HG03097 (cell line): ENCODE data around the gene MT1B.

Experiments used
- ATAC-seq: cut with Tn5 transposase; IDR thresholded peaks from one replicate; pipeline ENCODE4 v1.9.1; 2021; ENCODE audit not compliant: unreplicated experiment, low FRiP score

The MT1B gene

DNA sequence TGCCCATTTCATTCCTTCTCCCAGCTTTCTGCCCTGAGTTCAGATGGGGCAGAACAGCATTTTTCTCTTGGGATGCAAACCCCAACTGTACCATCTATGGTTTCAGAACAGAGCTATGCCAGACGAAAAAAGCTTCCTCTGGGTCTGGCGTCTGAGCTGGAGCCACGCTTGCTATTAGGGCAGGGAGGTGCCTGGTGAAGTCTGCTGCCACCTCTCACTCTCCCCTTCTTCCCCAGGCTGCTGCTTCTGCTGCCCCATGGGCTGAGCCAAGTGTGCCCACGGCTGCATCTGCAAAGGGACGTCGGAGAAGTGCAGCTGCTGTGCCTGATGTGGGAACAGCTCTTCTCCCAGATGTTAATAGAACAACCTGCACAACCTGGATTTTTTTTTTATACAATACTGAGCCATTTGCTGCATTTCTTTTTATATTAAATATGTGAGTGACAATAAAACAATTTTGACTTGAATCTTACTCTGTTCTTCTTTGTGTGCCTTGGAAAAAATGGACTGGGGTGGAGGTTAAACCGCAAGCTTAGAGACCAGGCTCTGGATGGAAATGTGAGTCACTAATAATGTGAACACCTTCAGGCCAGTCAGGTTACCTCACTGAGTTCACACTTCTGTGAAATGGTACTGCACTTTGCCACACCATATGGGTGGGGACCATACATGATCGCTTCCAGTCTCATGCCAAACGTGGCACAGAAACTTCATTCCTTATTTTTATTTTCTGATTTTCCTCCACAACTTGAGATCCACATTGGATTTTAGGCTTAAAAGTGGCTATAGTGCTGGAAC, 14.9 kb upstream of the MT1B start:
- ATAC-seq = no peak

DNA sequence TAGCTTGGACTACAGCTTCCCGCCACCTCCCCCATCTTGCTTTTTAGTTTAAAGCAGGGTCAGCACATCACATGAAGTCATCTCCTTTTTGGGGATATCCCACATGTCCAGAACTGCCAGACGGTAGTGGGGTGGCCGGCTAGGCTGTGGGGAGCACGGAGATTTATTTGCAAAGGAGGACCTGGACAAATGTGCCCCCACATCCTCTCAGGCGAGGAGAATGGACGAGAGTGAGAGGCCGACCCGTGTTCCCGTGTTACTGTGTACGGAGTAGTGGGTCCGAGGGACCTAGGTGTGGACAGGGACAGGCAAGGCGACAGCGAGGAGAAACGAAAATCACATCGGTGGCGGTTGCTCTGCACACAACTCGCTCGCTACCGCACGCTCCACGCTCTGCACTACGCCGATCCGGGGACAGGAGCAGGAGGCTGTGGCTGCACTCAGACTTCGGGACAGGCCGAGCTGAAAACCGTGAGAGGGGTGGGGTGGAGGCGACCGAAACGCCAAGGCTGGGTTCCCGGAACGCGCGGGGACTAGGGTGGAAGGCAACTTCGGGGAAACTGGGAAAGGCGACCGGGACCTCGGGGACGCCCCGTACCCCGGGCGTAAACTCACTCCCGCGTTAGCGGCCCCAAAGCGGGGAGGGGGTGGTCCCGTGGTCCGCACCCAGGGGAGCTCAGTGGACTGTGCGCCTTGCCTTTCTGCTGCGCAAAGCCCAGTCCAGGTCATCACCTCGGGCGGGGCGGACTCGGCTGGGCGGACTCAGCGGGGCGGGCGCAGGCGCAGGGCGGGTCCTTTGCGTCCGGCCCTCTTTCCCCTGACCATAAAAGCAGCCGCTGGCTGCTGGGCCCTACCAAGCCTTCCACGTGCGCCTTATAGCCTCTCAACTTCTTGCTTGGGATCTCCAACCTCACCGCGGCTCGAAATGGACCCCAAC, 13.6 kb upstream of the MT1B start, which contains the start of gene MT1A:
MT1A (plus strand) TSS at position 853 of the 937 bp plus-strand sequence; CDS start at position 926, 73 bp downstream.
- ATAC-seq = no peak

DNA sequence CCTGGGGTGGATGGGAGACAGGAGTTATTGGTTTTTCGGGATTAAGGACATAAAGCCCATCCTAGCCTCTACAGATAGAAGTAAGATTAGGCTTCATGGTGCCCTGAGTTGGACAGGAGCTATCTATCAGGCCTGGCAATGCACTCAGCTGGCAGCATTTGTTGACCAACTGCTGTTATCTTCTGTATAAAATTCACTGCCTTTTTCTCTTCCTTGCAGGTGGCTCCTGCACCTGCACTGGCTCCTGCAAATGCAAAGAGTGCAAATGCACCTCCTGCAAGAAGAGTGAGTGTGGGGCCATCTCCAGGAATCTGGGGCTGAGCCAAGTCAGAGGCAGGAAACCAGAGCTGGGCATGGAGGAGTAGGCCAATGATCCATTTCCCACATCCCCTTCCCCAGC, 12.6 kb upstream of the MT1B start:
- no peak for ATAC-seq

DNA sequence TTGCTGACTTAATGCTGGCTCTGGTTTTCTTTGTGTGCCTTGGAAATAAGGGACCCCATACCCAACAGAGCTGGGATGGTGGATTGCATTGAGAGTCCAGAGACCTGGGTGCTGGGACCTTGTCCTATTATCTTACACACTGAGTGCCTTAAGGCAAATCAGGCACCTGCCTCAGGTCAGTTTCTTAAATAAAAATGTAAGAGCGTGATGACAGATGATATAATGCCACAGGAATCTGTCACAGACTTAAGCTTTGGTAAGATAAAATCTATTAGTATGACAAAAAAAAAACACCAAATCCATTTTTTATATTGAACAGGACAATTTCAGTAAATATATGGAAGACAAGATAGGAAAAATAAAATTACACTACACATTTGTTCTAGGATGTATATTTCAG, 11.6 kb upstream of the MT1B start:
- ATAC-seq = no peak

DNA sequence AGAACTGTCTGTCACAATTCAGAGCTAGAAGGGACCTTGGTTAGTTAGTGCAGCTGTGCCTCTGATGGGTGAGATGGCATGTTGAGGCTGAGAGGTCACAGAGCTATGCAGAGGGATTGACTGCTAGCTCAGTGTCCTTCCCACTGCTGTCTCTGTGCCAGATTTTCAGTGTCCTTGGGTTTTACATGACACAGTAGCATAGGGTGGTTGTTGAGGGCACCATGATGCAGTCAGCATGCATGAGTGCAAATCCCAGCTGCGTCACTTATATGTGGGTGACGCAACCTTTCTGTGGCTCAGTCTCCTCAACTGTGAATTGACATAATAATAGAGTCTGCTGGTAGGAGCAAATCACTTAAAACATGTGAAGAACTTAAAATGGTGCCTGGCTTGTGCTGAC, 10.5 kb upstream of the MT1B start:
- no peak for ATAC-seq

DNA sequence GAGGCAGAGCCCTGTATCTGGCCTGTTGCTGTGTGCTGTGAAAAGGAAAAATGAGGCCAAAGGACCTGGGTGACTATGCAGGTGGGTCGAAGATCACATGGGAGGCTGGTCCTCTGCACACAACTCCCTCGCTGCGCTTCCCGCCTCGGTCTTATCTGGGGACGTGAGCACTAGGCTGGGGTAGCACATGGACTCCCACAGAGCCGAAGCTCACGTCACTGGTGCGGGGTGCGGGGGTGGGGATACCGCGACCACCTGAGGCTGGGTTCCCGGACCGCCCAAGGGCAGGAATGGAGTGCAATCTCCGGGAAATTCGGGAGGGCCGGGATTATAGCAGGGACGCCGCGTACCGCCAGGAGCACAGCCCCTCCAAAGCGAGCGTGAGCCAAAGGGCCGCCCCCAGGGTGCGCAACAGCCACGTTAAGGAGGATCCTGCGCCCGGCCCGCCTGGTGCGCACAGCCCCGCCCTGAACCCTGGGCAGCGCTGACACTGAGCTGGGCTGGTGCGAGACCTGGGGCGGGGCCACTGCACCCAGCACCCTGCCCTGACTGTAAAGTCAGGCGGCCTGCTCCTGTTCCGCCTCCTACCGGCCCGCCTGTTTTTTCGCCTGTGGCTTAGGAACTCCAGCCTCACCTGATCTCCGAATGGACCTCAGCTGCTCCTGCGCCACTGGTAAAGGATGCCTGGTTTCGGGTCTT, 8.5 kb upstream of the MT1B start:
- ATAC-seq = no peak

DNA sequence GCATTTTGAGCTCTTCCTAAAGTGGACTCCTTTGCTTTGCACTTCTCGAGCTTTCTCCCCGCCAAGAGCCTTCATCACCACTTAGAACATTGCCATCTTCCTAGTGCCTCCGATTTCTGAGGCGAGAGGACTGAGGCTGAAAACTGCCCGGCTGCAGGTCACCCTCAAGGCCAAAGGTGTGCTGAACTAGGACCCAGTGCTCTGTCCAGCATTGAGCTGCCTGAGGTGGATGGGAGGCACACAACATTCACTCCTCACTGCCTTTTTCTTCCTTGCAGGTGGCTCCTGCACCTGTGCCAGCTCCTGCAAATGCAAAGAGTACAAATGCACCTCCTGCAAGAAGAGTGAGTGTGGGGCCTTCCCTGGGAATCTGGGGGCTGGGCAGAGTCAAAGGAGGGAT, 7.9 kb upstream of the MT1B start:
- no peak for ATAC-seq

DNA sequence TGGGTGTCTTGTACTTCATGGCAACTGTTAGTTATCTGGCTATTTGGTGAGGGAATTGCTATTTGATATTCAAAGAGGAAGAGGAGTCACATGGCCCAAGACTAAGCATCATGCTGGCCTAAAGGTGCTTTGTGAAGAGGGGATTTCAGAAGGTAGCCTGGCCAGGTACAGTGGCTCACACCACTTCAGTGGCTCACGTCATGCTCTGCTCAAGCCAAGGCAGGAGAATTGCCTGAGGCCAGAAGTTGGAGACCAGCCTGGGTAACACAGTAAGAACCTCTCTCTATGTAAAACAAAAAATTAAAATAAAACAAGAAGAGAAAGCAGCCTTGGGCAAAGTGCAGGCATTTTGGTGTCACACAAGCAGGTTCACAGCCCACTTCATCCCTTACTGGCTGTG, 6.4 kb upstream of the MT1B start:
- no peak for ATAC-seq

DNA sequence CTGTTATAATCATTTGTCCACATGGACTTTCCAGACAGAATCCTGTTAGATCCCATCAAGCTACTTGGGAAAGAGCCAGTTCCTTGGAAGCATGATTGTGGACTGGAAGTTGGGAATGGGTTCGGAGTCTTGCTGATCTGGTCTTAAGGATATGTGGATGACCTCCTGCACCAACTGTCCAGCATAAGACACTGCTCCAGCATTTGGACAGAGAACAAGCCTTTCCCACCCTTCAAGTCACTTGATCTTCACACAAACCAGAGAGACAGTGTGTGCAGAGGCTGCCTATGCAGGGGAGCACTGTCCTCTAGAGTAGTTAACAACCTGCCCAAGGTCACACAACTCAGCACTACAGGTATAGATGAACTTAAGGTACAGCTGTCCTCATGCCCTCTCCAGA, 5.8 kb upstream of the MT1B start:
- ATAC-seq = no peak

DNA sequence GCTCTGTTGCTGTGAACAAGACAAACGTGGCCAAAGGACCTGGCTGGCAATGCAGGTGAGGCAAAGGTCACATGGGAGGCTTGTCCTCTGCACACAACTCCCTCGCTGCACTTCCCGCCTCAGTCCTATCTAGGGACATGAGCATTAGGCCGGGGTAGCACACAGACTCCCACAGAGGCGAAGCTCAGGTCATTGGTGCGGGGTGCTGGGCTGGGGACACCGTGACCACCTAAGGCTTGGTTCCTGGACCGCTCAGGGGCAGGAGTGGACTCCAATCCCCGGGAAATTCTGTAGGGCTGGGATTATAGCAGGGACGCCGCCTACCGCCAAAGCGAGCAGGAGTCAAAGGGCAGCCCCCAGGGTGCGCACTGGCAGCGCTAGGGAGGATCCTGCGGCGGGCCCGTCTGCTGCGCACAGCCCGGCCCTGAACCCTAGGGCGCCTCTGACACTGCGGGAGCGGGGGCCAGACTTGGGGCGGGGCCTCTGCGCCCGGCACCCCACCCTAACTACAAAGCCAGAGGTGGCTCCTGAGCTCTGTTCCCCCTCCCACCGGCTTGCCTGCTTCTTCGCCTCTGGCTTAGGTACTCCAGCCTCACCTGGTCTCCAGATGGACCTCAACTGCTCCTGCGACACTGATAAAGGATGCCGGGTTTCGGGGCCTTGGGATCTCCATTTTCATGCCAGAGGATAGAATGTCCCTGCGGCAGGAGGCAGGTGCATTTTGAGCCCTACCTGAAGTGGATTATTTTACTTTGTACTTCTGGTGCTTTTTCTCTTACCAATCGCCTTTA, 3.9 kb upstream of the MT1B start:
- no peak for ATAC-seq

DNA sequence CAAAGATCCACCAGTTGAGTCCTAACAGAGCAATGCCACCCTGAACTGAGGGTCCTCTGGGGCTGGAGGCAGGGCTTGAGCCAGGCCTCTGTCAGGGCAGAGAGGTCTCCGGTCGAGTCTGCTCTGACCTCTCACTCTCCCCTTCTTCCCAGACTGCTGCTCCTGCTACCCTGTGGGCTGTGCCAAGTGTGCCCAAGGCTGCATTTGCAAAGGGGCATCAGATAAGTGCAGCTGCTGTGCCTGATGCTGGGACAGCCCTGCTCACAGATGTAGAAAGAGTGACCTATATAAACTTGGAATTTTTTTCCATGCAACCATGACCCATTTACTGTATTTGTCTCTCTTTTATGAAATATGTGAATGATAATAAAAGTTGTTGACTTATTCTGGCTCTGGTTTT, 2.4 kb upstream of the MT1B start:
- no peak for ATAC-seq

DNA sequence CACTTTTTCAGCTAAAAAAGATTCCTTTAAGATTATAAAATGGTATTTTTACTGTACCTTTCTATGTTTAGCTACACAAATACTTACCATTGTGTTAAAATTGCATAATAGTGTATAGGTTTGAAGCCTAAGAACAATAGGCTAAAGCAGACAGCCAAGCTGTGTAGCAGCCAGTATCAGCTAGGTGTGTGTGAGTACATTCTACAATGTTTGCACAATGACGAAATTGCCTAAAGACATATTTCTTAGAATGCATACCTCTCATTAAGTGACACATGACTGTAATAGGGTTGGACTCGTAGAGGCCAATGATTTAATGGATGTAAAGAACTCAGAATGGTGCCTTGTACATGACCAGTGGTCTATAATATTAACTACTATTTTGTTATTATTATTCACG, 1.9 kb upstream of the MT1B start:
- ATAC-seq = no peak

DNA sequence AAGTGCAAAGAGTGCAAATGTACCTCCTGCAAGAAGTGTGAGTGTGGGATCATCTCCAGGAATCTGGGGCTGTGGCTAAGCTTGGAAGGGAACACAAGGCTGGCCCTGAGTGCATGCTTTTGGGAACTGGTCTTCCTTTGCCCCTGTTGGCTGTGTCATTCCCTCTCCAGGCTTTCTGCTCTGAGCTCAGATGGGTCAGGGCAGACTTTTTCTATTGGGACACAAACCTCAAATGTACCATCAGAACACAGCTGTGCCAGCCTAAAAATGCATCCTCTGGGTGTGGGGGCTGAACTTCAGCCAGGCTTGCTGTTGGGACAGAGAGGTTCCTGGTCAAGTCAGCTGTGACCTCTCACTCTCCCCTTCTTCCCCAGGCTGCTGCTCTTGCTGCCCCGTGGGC, 914 bp downstream of the MT1B start:
- no peak for ATAC-seq

DNA sequence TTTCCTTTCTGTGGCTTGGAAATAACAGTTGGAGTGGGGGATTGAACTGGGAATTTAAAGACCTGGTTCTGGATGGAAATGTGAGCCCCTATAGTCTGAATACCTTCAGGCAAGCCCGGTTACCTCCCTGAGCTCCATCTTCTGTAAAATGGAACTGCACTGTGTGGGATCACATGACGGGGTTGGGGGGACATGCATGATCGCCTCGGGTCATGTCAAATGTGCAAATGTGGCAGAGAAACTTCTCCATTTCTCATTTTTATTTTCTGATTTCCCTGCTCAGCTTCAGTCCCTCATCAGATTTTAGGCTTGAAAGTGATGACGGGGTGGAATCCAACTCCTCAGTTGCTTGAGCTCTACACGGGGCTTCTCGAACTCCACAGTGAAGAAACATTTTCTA, 1.5 kb downstream of the MT1B start:
- ATAC-seq = no peak

DNA sequence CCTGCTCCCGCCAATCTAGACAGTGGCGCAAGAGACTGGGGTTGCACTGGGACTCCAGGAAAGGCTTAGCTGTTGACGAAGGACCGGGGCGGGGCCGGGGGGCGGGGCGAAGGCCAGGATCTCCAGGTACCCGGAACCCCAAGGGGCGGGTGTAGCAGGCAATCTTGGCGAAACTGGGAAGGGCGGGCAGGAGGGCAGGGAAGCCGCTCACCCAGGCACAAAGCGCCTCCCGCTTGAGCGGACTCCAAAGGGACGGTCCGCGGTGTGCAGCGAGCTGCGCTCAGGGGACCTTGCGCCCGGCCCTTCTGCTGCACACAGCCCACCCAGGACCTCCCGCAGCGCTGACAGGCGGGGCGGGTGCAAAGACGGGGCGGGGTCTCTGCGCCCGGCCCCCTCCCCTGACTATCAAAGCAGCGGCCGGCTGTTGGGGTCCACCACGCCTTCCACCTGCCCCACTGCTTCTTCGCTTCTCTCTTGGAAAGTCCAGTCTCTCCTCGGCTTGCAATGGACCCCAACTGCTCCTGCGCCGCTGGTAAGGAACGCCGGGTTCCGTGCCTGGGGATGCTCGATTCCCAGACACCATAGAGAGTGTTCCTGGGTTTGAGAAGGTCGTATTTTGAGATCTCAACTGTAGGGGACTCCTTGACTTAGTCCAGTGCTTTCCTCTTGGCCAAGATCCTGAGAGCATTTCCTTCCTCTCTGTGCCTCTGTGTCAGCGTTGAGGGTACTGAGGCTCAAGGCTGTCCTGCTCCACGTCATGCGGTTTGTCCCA, 6.1 kb downstream of the MT1B start, which contains the start of gene MT1F:
MT1F (plus strand) TSS at position 405 of the 772 bp plus-strand sequence; CDS start at position 505, 100 bp downstream.
- no peak for ATAC-seq

DNA sequence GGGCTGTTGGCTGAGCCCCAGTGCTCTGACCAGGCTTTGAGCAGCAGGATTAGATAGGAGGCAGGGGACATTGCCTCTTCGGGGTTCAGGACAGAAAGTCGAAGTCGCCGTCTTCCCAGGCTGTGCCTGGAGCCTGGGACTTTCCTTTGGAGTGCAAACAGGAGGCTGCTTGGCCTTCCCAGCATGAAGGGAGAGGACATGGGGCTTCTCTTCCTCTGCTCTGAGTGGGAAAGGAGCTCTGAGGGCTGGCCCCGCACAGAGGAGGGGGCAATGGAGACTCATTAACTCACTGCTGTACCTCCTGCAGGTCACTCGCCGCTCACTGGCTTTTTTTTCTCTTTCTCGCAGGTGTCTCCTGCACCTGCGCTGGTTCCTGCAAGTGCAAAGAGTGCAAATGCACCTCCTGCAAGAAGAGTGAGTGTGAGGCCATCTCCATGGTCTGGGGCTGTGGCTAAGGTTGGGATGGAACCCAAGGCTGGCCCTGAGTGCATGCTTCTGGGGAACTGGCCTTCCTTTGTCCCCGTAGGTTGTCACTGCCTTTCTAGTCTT, 6.7 kb downstream of the MT1B start:
- ATAC-seq = no peak

DNA sequence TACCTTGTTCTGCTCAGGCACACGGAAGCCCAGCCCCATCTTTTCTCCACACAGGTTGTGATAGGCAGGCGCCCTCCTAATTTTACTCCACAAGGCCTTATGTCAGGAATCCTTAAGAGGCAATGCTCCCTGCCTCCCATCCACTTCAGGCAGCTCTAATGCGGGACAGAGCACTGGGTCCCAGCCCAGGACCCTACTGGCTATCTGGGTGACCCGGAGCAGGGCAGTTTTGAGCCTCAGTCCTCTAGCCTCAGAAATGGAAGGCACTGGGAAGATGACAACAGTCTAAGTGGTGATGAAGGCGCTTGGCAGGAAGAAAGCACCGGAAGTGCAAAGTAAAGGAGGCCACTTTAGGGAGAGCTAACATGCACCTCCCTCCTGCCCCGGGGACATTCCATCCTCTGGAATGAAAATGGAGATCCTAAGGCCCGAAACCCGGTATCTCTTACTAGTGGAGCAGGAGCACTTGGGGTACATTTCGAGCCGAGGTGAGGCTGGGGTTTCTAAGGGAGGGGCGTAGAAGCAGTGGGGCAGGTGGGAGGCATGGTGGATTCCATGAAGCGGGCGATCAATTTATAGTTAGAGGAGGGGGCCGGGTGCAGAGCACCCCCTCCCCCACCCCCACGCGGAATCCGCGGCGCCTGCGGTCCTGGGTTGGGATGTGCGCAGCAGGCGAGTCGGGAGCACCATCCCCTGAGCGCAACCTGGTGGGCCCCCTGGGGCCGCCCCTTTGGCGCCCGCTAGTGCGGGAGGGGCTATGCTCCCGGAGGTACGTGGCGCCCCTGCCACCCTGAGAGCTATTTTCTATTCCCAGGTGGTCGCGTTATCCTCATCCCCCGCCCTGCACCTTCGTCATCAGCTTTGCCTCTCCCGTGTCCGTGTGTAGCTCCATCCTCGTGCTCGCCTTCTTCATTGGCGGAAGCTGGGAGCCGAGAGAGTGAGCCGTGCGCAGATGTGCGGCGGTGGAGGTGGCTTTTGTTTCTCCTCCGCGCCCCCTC, 11.0 kb downstream of the MT1B start:
- ATAC-seq = no peak

DNA sequence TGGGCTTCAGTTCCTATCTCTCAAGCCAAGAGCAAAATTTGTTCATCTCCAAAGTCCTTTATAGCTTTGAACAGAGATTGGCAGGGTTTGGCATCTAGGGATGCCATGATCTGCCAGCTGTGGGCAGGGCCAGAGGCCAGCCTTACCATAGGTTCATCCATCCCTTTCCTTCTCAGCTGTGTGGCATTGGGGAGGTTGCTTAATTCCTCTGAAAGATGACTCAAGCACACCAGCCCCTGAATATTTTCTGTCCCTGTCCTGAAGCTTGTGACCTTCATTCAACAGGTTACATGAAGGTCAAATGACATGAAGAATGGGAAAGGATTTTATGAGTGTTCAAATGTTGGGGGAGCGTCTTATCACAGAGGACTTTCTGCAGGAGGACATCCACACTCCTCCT, 12.8 kb downstream of the MT1B start:
- ATAC-seq = no peak
